Measurements from ENCODE around the gene INPP5B. TPM values are rescaled to one million over a fixed set of nuclear protein-coding genes. Genes with fewer than 3 reads are reported as not detected.

The INPP5B gene
- total and polyA plus RNA-seq, 2 experiments from 2014 or later, result 10.0 to 34.3 TPM

GRCh38 chr1:37849480-37849879 lies 97.4 kb downstream of the INPP5B start:
- H3K9me3 ChIP-seq (ENCODE audit: low read depth), result no peaks in the 10 kb centered on the region
- H3K27ac ChIP-seq, result no peak overlapping the region
- no peak overlapping the region for H3K4me3 ChIP-seq
- H3K79me2 ChIP-seq (ENCODE audit: insufficient read depth), result peaks cover 100% of the 10 kb centered on the region
- 96% methylated on average over 3 of the region's 3 CpGs for WGBS, 2 experiments (ENCODE audit: low coverage in 1 of 2, low lambda C conversion rate in 2 of 2, missing lambda C conversion rate in 2 of 2)
- H3K27me3 ChIP-seq (replicated peaks; ENCODE audit: insufficient read depth), result no peaks in the 10 kb centered on the region
- peaks cover 9% of the 10 kb centered on the region for H3K36me3 ChIP-seq (ENCODE audit: low read depth)
- H3F3A ChIP-seq (ENCODE audit: insufficient read depth), result peaks cover 20% of the 10 kb centered on the region
- H2AFZ ChIP-seq, result no peak overlapping the region
- H3K9me2 ChIP-seq (ENCODE audit: insufficient read depth), result no peaks in the 10 kb centered on the region
- DNase-seq, result no peak
- peaks cover 15% of the 10 kb centered on the region for H3K4me1 ChIP-seq (ENCODE audit: insufficient read depth)
- TF ChIP-seq EZH2phosphoT487 (IDR thresholded peaks at IDR 0.05; ENCODE audit: insufficient read depth, low read depth) (no peak), EZH2 (IDR thresholded peaks at IDR 0.05; ENCODE audit: insufficient read depth, poor library complexity, severe bottlenecking) (no peak)
- in situ Hi-C loops (cut with MboI), result no loop called here
- no peak overlapping the region for H3K4me2 ChIP-seq (ENCODE audit: unreplicated experiment)
- no peak overlapping the region for H3K9ac ChIP-seq
- H4K20me1 ChIP-seq (ENCODE audit: insufficient read depth), result no peaks in the 10 kb centered on the region

GRCh38 chr1:37846647-37847339 lies 100.1 kb downstream of the INPP5B start:
- Histone ChIP-seq H3K9me2 (ENCODE audit: insufficient read depth) (no peaks in the 10 kb centered on the region), H3K27ac (no peak overlapping the region), H3K36me3 (ENCODE audit: low read depth) (peaks cover 13% of the 10 kb centered on the region), H3K27me3 (replicated peaks; ENCODE audit: insufficient read depth) (no peaks in the 10 kb centered on the region), H2AFZ (no peak overlapping the region), H3K9me3 (ENCODE audit: low read depth) (no peaks in the 10 kb centered on the region), H3K9ac (no peak overlapping the region), H3K4me1 (ENCODE audit: insufficient read depth) (peaks cover 10% of the 10 kb centered on the region), H4K20me1 (ENCODE audit: insufficient read depth) (no peaks in the 10 kb centered on the region), H3K79me2 (ENCODE audit: insufficient read depth) (peaks cover 99% of the 10 kb centered on the region), H3K4me3 (no peak overlapping the region), H3K4me2 (ENCODE audit: unreplicated experiment) (no peak overlapping the region), H3F3A (ENCODE audit: insufficient read depth) (peaks cover 11% of the 10 kb centered on the region)
- DNase-seq, result no peak
- TF ChIP-seq EZH2 (IDR thresholded peaks at IDR 0.05; ENCODE audit: insufficient read depth, poor library complexity, severe bottlenecking) (no peak), EZH2phosphoT487 (IDR thresholded peaks at IDR 0.05; ENCODE audit: insufficient read depth, low read depth) (no peak)
- WGBS, 2 experiments (ENCODE audit: low coverage in 1 of 2, low lambda C conversion rate in 2 of 2, missing lambda C conversion rate in 2 of 2), result 84 to 85% methylated on average over 4 of the region's 4 CpGs
- in situ Hi-C loops (cut with MboI), result no loop called here

- H3K9me2 ChIP-seq (ENCODE audit: insufficient read depth), result no peaks in the 10 kb centered on the region
- WGBS, 2 experiments (ENCODE audit: low coverage in 1 of 2, low lambda C conversion rate in 2 of 2, missing lambda C conversion rate in 2 of 2), result 54 to 55% methylated on average over 3 of the region's 3 CpGs
- H3K4me3 ChIP-seq, result no peak overlapping the region
- no peaks in the 10 kb centered on the region for H3K9me3 ChIP-seq (ENCODE audit: low read depth)
- in situ Hi-C loops (cut with MboI), result no loop called here
- H3K4me1 ChIP-seq (ENCODE audit: insufficient read depth), result peaks cover under 1% of the 10 kb centered on the region; the same call in 1 of the 2 replicates
- no peak overlapping the region for H2AFZ ChIP-seq
- H4K20me1 ChIP-seq (ENCODE audit: insufficient read depth), result no peaks in the 10 kb centered on the region
- no peaks in the 10 kb centered on the region for H3K27me3 ChIP-seq (replicated peaks; ENCODE audit: insufficient read depth)
- H3F3A ChIP-seq (ENCODE audit: insufficient read depth), result 0 out of 2 replicates have a peak, but pooled peaks cover under 1% of the 10 kb centered on the region
- TF ChIP-seq EZH2 (IDR thresholded peaks at IDR 0.05; ENCODE audit: insufficient read depth, poor library complexity, severe bottlenecking) (no peak), EZH2phosphoT487 (IDR thresholded peaks at IDR 0.05; ENCODE audit: insufficient read depth, low read depth) (no peak)
- peak overlapping the region; percentile 41 for H3K27ac ChIP-seq
- H3K36me3 ChIP-seq (ENCODE audit: low read depth), result peaks cover 13% of the 10 kb centered on the region
- H3K79me2 ChIP-seq (ENCODE audit: insufficient read depth), result peaks cover 99% of the 10 kb centered on the region
- H3K9ac ChIP-seq, result peak overlapping the region; percentile 1; the same call in 1 of the 2 replicates
- peak; percentile 35 for DNase-seq
- H3K4me2 ChIP-seq (ENCODE audit: unreplicated experiment), result no peak overlapping the region
These were observed 101.1 kb downstream of the INPP5B start for GRCh38 chr1:37845786-37846185.

- Histone ChIP-seq H3K27me3 (replicated peaks; ENCODE audit: insufficient read depth) (no peaks in the 10 kb centered on the region), H3K79me2 (ENCODE audit: insufficient read depth) (peaks cover 99% of the 10 kb centered on the region), H3K9me3 (ENCODE audit: low read depth) (no peaks in the 10 kb centered on the region), H3K9ac (no peak overlapping the region; the same call in 1 of the 2 replicates), H3K27ac (peak overlapping the region; percentile 41), H3K36me3 (ENCODE audit: low read depth) (peaks cover 14% of the 10 kb centered on the region), H3K4me2 (ENCODE audit: unreplicated experiment) (no peak overlapping the region), H3K9me2 (ENCODE audit: insufficient read depth) (no peaks in the 10 kb centered on the region), H3K4me1 (ENCODE audit: insufficient read depth) (no peaks in the 10 kb centered on the region), H3K4me3 (no peak overlapping the region), H2AFZ (no peak overlapping the region), H3F3A (ENCODE audit: insufficient read depth) (no peaks in the 10 kb centered on the region), H4K20me1 (ENCODE audit: insufficient read depth) (no peaks in the 10 kb centered on the region)
- in situ Hi-C loops (cut with MboI), result no loop called here
- 98 to 99% methylated on average over 5 of the region's 5 CpGs for WGBS, 2 experiments (ENCODE audit: low coverage in 1 of 2, low lambda C conversion rate in 2 of 2, missing lambda C conversion rate in 2 of 2)
- no peak for DNase-seq
- TF ChIP-seq EZH2phosphoT487 (IDR thresholded peaks at IDR 0.05; ENCODE audit: insufficient read depth, low read depth), result no peak
- TF ChIP-seq EZH2 (IDR thresholded peaks at IDR 0.05; ENCODE audit: insufficient read depth, poor library complexity, severe bottlenecking), result no peak
These were observed 101.7 kb downstream of the INPP5B start for GRCh38 chr1:37845049-37845646.

Measured in GM23248 (cell line).